Liver (tissue), 3 donors: ENCODE data around the gene KRT34.
"Not testable (repeated sequence)": the region's sequence is repeated elsewhere in the genome, so short reads cannot be mapped to it uniquely, and the experiment has no call there.

Experiments
- RAD21 ChIP-seq, 2 donors: IDR thresholded peaks; 2 replicates each; pipeline ENCODE4 v1.6.1; 2016; ENCODE audit warnings: antibody characterized with exemption in 2 of 2, mild to moderate bottlenecking in 2 of 2
- RXRA ChIP-seq, 2 donors: IDR thresholded peaks; 2 replicates each; pipeline ENCODE4 v1.6.1; 2017 to 2018; ENCODE audit warnings: antibody characterized with exemption in 2 of 2, mild to moderate bottlenecking in 1 of 2
- TF ChIP-seq, protein P1 (sequence below): fragments of 150-350 bp; IDR thresholded peaks from 2 replicates; pipeline ENCODE4 v1.5.1; 2017; ENCODE audit warnings: improper control_type of control experiment, low read depth, low read length; ENCODE audit not compliant: missing input control
- TF ChIP-seq, protein P2 (sequence below): IDR thresholded peaks from 2 replicates; pipeline ENCODE4 v1.6.1; 2016; ENCODE audit warnings: antibody characterized with exemption, mild to moderate bottlenecking
- donor health status: healthy.
- donor health status: healthy.

- TF ChIP-seq, protein P1, sequence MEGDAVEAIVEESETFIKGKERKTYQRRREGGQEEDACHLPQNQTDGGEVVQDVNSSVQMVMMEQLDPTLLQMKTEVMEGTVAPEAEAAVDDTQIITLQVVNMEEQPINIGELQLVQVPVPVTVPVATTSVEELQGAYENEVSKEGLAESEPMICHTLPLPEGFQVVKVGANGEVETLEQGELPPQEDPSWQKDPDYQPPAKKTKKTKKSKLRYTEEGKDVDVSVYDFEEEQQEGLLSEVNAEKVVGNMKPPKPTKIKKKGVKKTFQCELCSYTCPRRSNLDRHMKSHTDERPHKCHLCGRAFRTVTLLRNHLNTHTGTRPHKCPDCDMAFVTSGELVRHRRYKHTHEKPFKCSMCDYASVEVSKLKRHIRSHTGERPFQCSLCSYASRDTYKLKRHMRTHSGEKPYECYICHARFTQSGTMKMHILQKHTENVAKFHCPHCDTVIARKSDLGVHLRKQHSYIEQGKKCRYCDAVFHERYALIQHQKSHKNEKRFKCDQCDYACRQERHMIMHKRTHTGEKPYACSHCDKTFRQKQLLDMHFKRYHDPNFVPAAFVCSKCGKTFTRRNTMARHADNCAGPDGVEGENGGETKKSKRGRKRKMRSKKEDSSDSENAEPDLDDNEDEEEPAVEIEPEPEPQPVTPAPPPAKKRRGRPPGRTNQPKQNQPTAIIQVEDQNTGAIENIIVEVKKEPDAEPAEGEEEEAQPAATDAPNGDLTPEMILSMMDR, result not testable (repeated sequence)
- TF ChIP-seq, protein P2, sequence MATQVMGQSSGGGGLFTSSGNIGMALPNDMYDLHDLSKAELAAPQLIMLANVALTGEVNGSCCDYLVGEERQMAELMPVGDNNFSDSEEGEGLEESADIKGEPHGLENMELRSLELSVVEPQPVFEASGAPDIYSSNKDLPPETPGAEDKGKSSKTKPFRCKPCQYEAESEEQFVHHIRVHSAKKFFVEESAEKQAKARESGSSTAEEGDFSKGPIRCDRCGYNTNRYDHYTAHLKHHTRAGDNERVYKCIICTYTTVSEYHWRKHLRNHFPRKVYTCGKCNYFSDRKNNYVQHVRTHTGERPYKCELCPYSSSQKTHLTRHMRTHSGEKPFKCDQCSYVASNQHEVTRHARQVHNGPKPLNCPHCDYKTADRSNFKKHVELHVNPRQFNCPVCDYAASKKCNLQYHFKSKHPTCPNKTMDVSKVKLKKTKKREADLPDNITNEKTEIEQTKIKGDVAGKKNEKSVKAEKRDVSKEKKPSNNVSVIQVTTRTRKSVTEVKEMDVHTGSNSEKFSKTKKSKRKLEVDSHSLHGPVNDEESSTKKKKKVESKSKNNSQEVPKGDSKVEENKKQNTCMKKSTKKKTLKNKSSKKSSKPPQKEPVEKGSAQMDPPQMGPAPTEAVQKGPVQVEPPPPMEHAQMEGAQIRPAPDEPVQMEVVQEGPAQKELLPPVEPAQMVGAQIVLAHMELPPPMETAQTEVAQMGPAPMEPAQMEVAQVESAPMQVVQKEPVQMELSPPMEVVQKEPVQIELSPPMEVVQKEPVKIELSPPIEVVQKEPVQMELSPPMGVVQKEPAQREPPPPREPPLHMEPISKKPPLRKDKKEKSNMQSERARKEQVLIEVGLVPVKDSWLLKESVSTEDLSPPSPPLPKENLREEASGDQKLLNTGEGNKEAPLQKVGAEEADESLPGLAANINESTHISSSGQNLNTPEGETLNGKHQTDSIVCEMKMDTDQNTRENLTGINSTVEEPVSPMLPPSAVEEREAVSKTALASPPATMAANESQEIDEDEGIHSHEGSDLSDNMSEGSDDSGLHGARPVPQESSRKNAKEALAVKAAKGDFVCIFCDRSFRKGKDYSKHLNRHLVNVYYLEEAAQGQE, result not testable (repeated sequence)
- TF ChIP-seq RXRA, RAD21 (IDR thresholded peaks at IDR 0.05): not testable (repeated sequence)
Observed at GRCh38 chr17:41422586-41422985, 40.5 kb upstream of the KRT34 start.
